LNCAP (cell line): ENCODE results near the gene GNG2.

Experiments used
- CTCF ChIP-seq: fragments of 450-650 bp; IDR thresholded peaks from 2 replicates; pipeline ENCODE4 v1.5.1; 2017; ENCODE audit warnings: mild to moderate bottlenecking

The GNG2 gene

GRCh38 chr14:51868405-51868804 lies 8.0 kb downstream of the GNG2 start:
- no peak for TF ChIP-seq CTCF

DNA sequence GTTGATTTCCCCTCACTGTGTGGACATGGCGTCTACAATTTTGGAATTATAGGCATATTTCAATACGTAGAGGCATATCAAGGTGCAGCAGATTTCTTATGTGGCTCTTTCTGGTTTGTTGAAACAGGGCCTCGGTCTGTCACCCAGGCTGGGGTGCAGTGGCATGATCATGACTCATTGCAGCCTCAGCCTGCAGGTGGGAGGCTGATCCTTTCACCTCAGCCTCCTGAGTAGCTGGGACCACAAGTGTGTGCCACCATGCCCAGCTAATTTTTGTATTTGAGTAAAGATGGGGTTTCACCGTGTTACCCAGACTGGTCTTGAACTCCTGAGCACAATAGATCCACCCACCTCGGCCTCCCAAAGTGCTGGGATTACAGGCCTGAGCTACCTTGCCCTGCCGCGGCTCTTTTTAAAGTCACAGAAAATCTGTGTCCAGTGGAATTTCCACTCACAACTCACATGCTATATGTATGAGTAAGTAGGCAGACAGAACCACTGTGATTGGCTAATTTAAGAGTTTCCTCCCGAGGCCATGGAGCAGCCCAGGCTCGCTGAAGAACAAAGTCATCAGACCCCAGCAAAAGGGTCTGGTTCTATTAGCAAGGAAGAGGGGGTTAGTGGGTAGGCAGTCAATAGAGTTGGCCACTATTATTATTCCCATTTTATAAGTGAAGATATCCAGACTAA lies 9.1 kb downstream of the GNG2 start:
- TF ChIP-seq CTCF = no peak

- no peak for TF ChIP-seq CTCF
Measured at GRCh38 chr14:51870606-51871005, 10.2 kb downstream of the GNG2 start.

- no peak for TF ChIP-seq CTCF
Measured at GRCh38 chr14:51871846-51872245, 11.4 kb downstream of the GNG2 start.

DNA sequence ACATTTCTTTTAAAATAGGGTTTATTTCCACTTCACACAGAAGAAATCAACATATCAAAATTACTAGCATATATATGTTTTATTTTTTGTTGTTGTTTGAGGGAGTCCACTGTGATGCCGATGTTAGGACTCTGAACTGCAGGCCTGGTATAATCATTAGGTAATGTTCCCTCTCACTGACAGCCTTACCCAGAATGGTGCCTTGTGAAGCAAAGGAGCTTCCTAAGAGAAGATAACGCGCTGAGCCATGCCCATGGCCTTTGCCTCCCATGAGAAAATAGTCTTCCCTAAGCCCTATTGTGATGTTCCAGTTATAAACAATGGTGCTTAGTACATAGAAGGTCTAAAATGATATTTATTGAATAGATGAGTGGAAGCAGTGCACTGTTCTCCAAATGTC lies 12.0 kb downstream of the GNG2 start:
- no peak for TF ChIP-seq CTCF

- TF ChIP-seq CTCF = no peak
Measured at GRCh38 chr14:51873221-51873893, 12.9 kb downstream of the GNG2 start.

GRCh38 chr14:51877810-51878209 lies 17.4 kb downstream of the GNG2 start:
- no peak for TF ChIP-seq CTCF
